SKM-1 (cell line): ENCODE measurements around the gene CATSPERD.
"Not testable (repeated sequence)": the region's sequence is repeated elsewhere in the genome, so short reads cannot be mapped to it uniquely, and the experiment has no call there.

Experiments used
- DNase-seq: peaks from one replicate; lab custom pipeline; 2025; ENCODE audit not compliant: unreplicated experiment; lab: John Stamatoyannopoulos, UW

The CATSPERD gene

GRCh38 chr19:5686326-5686646 lies 34.2 kb upstream of the CATSPERD start:
- no peak for DNase-seq

- peak; percentile 88 for DNase-seq
Observed at GRCh38 chr19:5686647-5687359, 33.6 kb upstream of the CATSPERD start.

GRCh38 chr19:5687360-5688198 lies 32.9 kb upstream of the CATSPERD start:
- DNase-seq = no peak

- DNase-seq = not testable (repeated sequence)
Observed at GRCh38 chr19:5688262-5688881, 32.1 kb upstream of the CATSPERD start.

GRCh38 chr19:5690125-5690954 lies 30.1 kb upstream of the CATSPERD start, which contains the start of gene RPL36:
RPL36 (plus strand) TSS chr19:5690295; CDS start chr19:5690508, 213 bp downstream.
- DNase-seq = peak; percentile 96

GRCh38 chr19:5690955-5691821 lies 29.2 kb upstream of the CATSPERD start:
- DNase-seq = no peak

- no peak for DNase-seq
Observed at GRCh38 chr19:5691822-5692722, 28.4 kb upstream of the CATSPERD start.

GRCh38 chr19:5692723-5693194 lies 27.7 kb upstream of the CATSPERD start:
- DNase-seq = no peak

- DNase-seq = no peak
Observed at GRCh38 chr19:5693195-5694166, 27.0 kb upstream of the CATSPERD start.

- no peak for DNase-seq
Observed at GRCh38 chr19:5694167-5694955, 26.1 kb upstream of the CATSPERD start.

GRCh38 chr19:5694956-5695648 lies 25.3 kb upstream of the CATSPERD start:
- no peak for DNase-seq

- DNase-seq = no peak
Observed at GRCh38 chr19:5695649-5696195, 24.7 kb upstream of the CATSPERD start.

- DNase-seq = no peak
Observed at GRCh38 chr19:5696196-5697021, 24.0 kb upstream of the CATSPERD start.

- DNase-seq = no peak
Observed at GRCh38 chr19:5697022-5697889, 23.2 kb upstream of the CATSPERD start.
